Mucosa of gallbladder (tissue), 1 donor: ENCODE data around the gene CLDN6. TPM values are rescaled to one million over a fixed set of nuclear protein-coding genes. Genes with fewer than 3 reads are reported as not detected.

ENCODE experiments used
- DNase-seq: peaks from one replicate; pipeline ENCODE4 v3.0.0-alpha.2; 2020; ENCODE audit warnings: low spot score
- total RNA-seq: library from RNA; stranded (reverse); gene quantifications from one replicate; pipeline ENCODE4 v1.2.1, GENCODE V29; 2021
- donor health status: DM: no; HTN: no; CAD: no.

Gene CLDN6
- total RNA-seq, 1 donor from 2014 or later: 1.1 TPM

- no peak for DNase-seq
Observed at GRCh38 chr16:2988590-2989099, 29.3 kb downstream of the CLDN6 start.

GRCh38 chr16:2987833-2988232 is 30.1 kb downstream of the CLDN6 start:
- DNase-seq: no peak

- no peak for DNase-seq
Observed at GRCh38 chr16:2987286-2987685, 30.7 kb downstream of the CLDN6 start.

- no peak for DNase-seq
Observed at GRCh38 chr16:2986623-2987188, 31.3 kb downstream of the CLDN6 start.

GRCh38 chr16:2985893-2986355 is 32.1 kb downstream of the CLDN6 start:
- DNase-seq: no peak

- no peak for DNase-seq
Observed at GRCh38 chr16:2985462-2985861, 32.5 kb downstream of the CLDN6 start.

- peak; percentile 80 for DNase-seq
Observed at GRCh38 chr16:2983706-2984136, 34.3 kb downstream of the CLDN6 start.

- no peak for DNase-seq
Observed at GRCh38 chr16:2982402-2982801, 35.6 kb downstream of the CLDN6 start.

GRCh38 chr16:2981899-2982250 is 36.1 kb downstream of the CLDN6 start:
- DNase-seq: no peak

- DNase-seq: no peak
Observed at GRCh38 chr16:2981177-2981898, 36.6 kb downstream of the CLDN6 start.

- DNase-seq: peak; percentile 93
Observed at GRCh38 chr16:2980227-2981176, 37.5 kb downstream of the CLDN6 start, which contains the start of gene PKMYT1. TSS of gene PKMYT1 (minus strand) at chr16:2980446. CDS start at chr16:2979657, 789 bp downstream.

GRCh38 chr16:2979669-2980226 is 38.2 kb downstream of the CLDN6 start:
- DNase-seq: no peak

- peak; percentile 57 for DNase-seq
Observed at GRCh38 chr16:2977440-2977839, 40.5 kb downstream of the CLDN6 start.

- DNase-seq: no peak
Observed at GRCh38 chr16:2976673-2977072, 41.3 kb downstream of the CLDN6 start.

- DNase-seq: no peak
Observed at GRCh38 chr16:2976201-2976600, 41.8 kb downstream of the CLDN6 start.

GRCh38 chr16:2975161-2975795 is 42.7 kb downstream of the CLDN6 start:
- no peak for DNase-seq

- no peak for DNase-seq
Observed at GRCh38 chr16:2974319-2975056, 43.5 kb downstream of the CLDN6 start.

GRCh38 chr16:2973605-2974318 is 44.2 kb downstream of the CLDN6 start:
- DNase-seq: no peak

GRCh38 chr16:2973093-2973492 is 44.9 kb downstream of the CLDN6 start:
- DNase-seq: no peak
